ENCODE data around the gene RABGEF1.
"Not testable (repeated sequence)": the region's sequence is repeated elsewhere in the genome, so short reads cannot be mapped to it uniquely, and the experiment has no call there.

RABGEF1 gene

GRCh38 chr7:66824041-66824440 is 83.5 kb downstream of the RABGEF1 start:
- TF ChIP-seq CTCF (IDR thresholded peaks at IDR 0.05; ENCODE audit: low read depth, low read length, missing control alignments) = no peak
- in situ Hi-C loops (cut with HindIII; ENCODE audit: low sequenced_read_pairs) = no loop called here
- DNase-seq (ENCODE audit: low read depth) = no peak
- H3K4me3 ChIP-seq (ENCODE audit: low read depth, low read length) = no peak overlapping the region

- in situ Hi-C loops (cut with HindIII; ENCODE audit: low sequenced_read_pairs); DNase-seq (ENCODE audit: low read depth); H3K4me3 ChIP-seq (ENCODE audit: low read depth, low read length): not testable (repeated sequence)
Measured at GRCh38 chr7:66825538-66825937, 85.0 kb downstream of the RABGEF1 start.

GRCh38 chr7:66826649-66827048 is 86.1 kb downstream of the RABGEF1 start:
- in situ Hi-C loops (cut with HindIII; ENCODE audit: low sequenced_read_pairs) = no loop called here
- DNase-seq (ENCODE audit: low read depth) = no peak
- TF ChIP-seq CTCF (IDR thresholded peaks at IDR 0.05; ENCODE audit: low read depth, low read length, missing control alignments) = no peak
- H3K4me3 ChIP-seq (ENCODE audit: low read depth, low read length) = no peak overlapping the region

GRCh38 chr7:66830976-66831375 is 90.4 kb downstream of the RABGEF1 start:
- H3K4me3 ChIP-seq (ENCODE audit: low read depth, low read length); DNase-seq (ENCODE audit: low read depth); in situ Hi-C loops (cut with HindIII; ENCODE audit: low sequenced_read_pairs): not testable (repeated sequence)

- no peak for TF ChIP-seq CTCF (IDR thresholded peaks at IDR 0.05; ENCODE audit: low read depth, low read length, missing control alignments)
- no peak for DNase-seq (ENCODE audit: low read depth)
- no peak overlapping the region for H3K4me3 ChIP-seq (ENCODE audit: low read depth, low read length)
- in situ Hi-C loops (cut with HindIII; ENCODE audit: low sequenced_read_pairs) = no loop called here
Measured at GRCh38 chr7:66832531-66833351, 92.2 kb downstream of the RABGEF1 start.

- TF ChIP-seq CTCF (IDR thresholded peaks at IDR 0.05; ENCODE audit: low read depth, low read length, missing control alignments) = no peak
- in situ Hi-C loops (cut with HindIII; ENCODE audit: low sequenced_read_pairs) = no loop called here
- H3K4me3 ChIP-seq (ENCODE audit: low read depth, low read length) = no peak overlapping the region
- no peak for DNase-seq (ENCODE audit: low read depth)
Measured at GRCh38 chr7:66837007-66837406, 96.5 kb downstream of the RABGEF1 start.

- no peak overlapping the region for H3K4me3 ChIP-seq (ENCODE audit: low read depth, low read length)
- DNase-seq (ENCODE audit: low read depth) = no peak
- no peak for TF ChIP-seq CTCF (IDR thresholded peaks at IDR 0.05; ENCODE audit: low read depth, low read length, missing control alignments)
- in situ Hi-C loops (cut with HindIII; ENCODE audit: low sequenced_read_pairs) = no loop called here
Measured at GRCh38 chr7:66837661-66838060, 97.1 kb downstream of the RABGEF1 start.

Measured in astrocyte of the cerebellum (primary cell).